GM18505 (cell line): ENCODE measurements around the gene RTL3.
"Not testable (repeated sequence)": the region's sequence is repeated elsewhere in the genome, so short reads cannot be mapped to it uniquely, and the experiment has no call there.

Experiments used
- ATAC-seq: cut with Tn5 transposase; IDR thresholded peaks from one replicate; pipeline ENCODE4 v1.9.1; 2021; ENCODE audit not compliant: unreplicated experiment
- POLR2A ChIP-seq: IDR thresholded peaks from 4 replicates; pipeline ENCODE4 v1.6.1; 2011; ENCODE audit warnings: borderline replicate concordance; ENCODE audit not compliant: insufficient read depth, insufficient read length; ENCODE audit errors: extremely low read depth

RTL3 gene

GRCh38 chrX:78650906-78651437, 8.2 kb downstream of the RTL3 start:
- no peak for TF ChIP-seq POLR2A
- peak; percentile 86 for ATAC-seq

GRCh38 chrX:78643874-78644273, 15.3 kb downstream of the RTL3 start:
- TF ChIP-seq POLR2A: no peak
- no peak for ATAC-seq

DNA sequence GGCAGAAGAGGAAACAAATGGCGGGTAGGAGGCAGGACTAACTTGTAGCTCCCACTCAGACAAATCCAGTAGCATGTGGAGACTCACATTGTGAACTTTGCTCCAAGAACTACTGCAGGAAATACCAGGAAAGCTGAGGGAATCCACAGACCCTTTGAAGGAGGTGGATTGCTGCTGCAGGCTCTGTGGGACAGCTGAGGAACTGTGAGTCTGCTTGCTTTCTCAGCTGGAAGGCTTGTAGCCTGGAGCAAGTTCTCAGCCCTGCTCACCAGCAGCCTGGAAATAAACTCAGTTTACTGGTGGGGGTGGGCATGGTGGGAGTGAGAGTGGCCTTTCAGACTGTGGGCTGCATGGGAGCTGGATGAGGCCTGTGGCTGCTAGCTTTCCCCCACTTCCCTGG, 16.0 kb downstream of the RTL3 start:
- no peak for TF ChIP-seq POLR2A
- ATAC-seq: no peak

DNA sequence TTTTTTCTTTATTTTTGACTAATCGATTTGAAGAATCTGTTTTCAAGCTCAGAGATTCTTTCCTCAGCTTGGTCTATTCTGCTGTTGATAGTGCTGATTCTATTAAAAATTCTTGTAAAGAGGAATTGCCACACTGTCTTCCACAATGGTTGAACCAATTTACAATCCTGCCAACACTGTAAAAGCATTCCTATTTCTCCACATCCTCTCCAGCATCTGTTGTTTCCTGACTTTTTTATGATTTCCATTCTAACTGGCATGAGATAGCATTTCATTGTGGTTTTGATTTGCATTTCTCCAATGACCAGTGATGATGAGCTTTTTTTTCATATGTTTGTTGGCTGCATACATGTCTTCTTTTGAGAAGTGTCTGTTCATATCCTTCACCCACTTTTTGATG, 23.0 kb downstream of the RTL3 start:
- not testable (repeated sequence) for ATAC-seq

DNA sequence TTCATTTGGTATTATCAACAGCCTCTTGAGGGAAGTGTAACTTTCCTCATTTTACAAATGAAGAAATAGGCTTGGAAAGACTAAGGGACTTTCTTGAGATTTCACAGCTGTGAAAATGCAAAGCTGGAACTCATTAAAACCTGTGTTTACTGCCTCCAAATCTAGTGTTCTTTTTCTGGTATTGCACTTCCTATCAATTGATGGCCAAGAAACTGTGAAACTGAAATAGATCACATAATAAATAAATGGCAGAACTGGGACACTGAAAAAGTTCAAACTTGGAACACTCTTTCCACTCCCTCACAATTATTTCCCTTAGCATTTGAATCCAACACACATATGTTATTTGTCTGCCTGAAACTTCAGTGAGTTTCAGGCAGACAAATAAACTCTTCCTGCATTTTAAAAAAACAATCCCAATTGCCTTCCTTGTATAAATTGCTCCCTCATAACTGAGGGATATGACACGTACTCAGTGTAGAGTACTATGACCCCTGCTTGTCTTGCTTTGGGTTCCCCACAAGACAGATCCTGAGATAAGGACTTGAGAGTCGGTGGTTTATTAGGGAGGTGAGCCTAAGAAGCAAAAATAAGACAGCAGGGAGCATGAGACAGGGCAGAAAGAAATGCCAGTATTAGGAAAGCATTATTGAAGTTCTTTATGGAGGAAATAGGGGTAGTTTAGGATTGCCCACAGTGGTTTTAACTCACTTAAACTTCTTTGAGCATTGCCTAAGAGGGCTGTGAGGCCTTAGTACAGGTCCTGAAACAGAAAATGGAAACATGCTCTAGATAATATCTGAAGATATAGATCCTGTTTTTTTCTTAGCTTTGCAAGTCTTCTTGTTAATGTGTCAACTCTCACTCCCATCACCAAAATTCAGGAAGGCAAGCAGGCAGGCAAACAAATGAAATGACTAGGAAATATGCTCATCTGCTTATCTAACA, 33.9 kb downstream of the RTL3 start:
- ATAC-seq: no peak
- TF ChIP-seq POLR2A: no peak

GRCh38 chrX:78624426-78624825, 34.7 kb downstream of the RTL3 start:
- no peak for ATAC-seq
- no peak for TF ChIP-seq POLR2A

DNA sequence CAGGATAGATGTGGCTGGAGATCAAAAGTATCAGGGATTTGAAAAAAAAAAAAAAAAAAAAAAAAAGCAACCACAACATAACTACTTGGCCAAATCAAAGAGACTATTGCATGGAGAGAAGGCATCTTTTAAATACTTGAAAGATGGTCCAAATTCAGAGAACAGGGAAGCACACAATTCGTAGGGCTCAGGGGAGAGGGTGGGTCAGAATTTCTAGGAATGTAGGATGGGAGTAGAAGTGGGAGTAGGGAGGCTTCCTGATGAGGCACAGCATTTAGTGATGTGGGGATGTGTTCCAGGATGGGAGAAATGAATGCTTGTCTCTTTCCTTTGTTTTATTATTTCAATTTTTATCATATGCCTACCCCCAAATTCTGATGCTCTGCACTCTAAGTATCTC, 36.3 kb downstream of the RTL3 start:
- no peak for ATAC-seq

GRCh38 chrX:78619834-78620233, 39.3 kb downstream of the RTL3 start:
- no peak for TF ChIP-seq POLR2A
- ATAC-seq: no peak

More for the DNA sequence above, 36.3 kb downstream of the RTL3 start:
- TF ChIP-seq POLR2A: no peak

DNA sequence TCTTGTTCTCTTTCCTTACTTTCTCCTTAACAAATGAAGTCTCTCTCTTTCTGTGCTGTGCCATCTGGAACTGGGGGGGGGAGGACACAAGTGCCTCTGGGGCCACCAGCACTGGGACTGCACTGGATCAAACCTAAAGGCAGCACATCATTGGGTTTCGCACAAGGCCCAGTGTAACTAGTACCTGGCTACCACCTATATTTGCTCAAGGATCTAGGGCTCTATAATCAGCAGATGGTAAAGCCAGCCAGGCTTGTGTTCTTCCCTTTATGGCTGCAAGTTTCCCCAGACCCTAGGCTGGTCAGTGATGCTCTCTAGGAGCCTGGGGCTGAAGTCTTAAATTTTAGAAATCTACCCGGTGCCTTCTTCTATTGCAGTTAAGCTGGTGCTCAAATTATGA, 40.1 kb downstream of the RTL3 start:
- no peak for TF ChIP-seq POLR2A

GRCh38 chrX:78614264-78614663, 44.9 kb downstream of the RTL3 start:
- TF ChIP-seq POLR2A: no peak
- no peak for ATAC-seq

More for the DNA sequence above, 40.1 kb downstream of the RTL3 start:
- ATAC-seq: no peak
